ENCODE data around the gene ASAP3.
"Not testable (repeated sequence)": the region's sequence is repeated elsewhere in the genome, so short reads cannot be mapped to it uniquely, and the experiment has no call there.

The ASAP3 gene

DNA sequence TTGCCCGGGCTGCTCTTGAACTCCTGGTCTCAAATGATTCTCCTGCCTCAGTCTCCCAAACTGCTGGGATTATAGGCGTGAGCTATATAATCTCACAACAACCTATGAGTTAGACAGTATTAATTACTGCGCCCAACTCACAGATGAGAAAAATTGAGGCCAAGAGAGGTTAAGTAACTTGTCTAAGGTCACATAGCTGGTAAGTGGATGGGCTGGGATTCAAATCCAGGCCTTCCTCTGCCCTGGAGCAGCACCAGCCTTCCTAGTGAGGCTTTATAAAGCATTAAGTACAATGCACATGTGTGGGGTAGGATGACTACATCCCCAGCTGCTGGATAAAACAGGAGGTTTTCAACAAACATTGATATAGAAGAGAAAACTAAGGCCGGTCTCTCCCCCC, 31.9 kb upstream of the ASAP3 start:
- DNase-seq, result no peak

GRCh38 chr1:23514111-23514679, 30.2 kb upstream of the ASAP3 start:
- DNase-seq, result no peak

DNA sequence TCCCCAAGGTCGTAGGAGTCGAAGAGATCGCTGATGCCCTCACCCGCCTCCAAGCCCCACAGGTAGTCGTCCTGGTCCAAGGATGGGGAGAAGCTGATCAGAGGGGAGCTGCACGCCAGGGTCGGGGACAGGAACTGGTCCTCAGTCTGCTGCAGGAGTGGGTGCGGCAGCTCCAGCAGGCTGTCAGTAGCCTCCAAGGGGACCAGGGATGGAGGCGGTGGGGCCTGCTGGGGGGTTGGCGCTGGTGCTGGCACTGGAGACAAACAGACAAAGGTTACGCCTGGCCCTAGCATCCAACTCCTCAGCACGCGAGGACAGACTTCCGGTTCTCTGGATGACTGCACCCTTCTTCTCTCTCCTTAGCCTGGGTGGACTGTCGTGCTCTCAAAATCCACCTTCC, 25.9 kb upstream of the ASAP3 start:
- DNase-seq, result no peak

GRCh38 chr1:23506376-23507107, 22.6 kb upstream of the ASAP3 start:
- DNase-seq, result no peak

GRCh38 chr1:23505851-23506250, 21.9 kb upstream of the ASAP3 start:
- no peak for DNase-seq

GRCh38 chr1:23504156-23504555, 20.2 kb upstream of the ASAP3 start:
- not testable (repeated sequence) for DNase-seq

- DNase-seq, result no peak
These were observed 19.0 kb upstream of the ASAP3 start for GRCh38 chr1:23502951-23503350.

DNA sequence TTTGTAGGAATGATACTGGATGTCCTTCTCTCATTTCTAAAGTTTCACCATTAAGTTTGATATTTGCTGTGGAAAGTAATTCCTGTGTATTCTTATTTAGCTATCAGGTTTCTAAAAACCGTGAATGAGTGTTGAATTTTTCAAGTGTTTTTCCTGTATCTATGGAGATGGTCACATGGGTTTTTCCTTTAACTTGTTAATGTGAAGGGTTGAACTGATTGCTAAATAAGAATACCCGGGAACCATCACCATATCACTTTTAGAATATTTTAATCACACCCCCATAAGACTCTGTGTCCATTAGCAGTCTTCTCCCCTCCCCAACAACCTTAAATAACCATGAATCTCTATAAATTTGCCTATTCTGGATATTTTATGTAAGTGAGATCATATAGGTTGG, 16.5 kb upstream of the ASAP3 start:
- DNase-seq, result no peak

- DNase-seq, result no peak
These were observed 13.9 kb upstream of the ASAP3 start for GRCh38 chr1:23497777-23498439.

DNA sequence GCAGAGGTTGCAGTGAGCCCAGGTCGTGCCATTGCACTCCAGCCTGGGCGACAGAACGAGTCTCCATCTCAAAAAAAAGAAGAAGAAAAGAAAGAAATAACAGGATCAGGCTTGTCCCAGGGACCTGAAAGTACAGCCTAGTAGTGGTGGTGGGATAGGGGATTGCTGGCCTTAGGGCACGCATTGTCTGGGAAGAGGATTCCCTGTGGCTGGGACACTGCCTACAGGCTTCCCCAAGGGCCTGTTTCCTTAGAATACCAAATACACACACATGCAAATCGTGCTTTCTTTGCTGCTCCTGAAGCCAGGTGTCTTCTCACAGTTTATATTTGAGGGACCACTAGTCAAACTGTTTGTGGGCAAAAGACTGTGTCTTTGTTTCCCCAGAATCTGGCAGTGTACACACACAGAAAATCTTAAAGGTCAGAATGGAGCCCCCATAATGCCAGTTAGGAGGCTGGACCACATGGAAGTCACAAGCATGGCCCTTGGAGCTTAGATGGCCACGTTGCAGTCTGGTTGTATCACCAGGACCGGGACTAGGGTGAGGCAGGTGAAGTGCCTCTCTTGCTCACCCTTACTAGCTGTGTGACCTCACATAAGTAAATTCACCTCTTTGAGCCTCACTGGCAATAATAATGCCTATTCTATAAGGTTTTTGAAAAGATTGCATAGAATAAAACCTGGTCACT, 12.7 kb upstream of the ASAP3 start:
- no peak for DNase-seq

- not testable (repeated sequence) for DNase-seq
These were observed 10.9 kb upstream of the ASAP3 start for GRCh38 chr1:23494836-23495235.

DNA sequence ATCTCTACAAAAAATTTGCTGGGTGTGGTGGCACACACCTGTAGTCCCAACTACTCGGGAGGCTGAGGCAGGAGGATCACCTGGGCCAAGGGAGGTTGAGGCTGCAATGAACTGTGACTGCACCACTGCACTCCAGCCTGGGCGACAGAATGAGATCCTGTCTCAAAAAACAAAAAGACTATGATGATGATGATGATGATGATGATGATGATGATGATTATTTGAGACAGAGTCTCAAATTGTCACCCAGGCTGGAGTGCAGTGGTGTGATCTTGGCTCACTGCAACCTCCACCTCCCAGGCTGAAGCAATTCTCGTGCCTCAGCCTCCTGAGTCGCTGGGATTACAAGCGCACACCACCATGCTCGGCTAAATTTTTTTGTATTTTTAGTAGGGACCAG, 8.8 kb upstream of the ASAP3 start:
- not testable (repeated sequence) for DNase-seq

GRCh38 chr1:23492132-23492720, 8.2 kb upstream of the ASAP3 start:
- DNase-seq, result no peak

- no peak for DNase-seq
These were observed 5.9 kb upstream of the ASAP3 start for GRCh38 chr1:23489842-23490241.

GRCh38 chr1:23485002-23485332, 988 bp upstream of the ASAP3 start:
- no peak for DNase-seq

- peak in 55 of 58 donors; percentile 13 to 89 (median 77) for DNase-seq
These were observed 448 bp upstream of the ASAP3 start for GRCh38 chr1:23484253-23485001.

DNA sequence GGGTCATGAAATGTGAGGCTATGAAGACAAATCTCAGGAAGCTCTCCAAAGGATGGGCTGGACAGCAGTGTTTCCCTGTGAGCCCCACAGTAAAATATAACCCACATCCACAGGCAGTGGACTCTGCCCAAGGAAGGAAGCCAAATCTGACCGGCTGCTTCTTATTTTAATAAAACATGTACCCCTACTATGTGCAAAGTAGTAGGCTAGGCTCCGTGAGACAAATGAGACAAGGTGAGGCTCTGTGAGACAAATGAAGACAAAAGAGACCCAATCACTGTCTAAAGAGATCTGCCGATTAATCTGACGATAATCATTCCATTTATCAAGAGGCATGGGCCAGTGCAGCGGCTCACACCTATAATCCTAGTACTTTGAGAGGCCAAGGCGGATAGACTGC, 2.1 kb downstream of the ASAP3 start:
- DNase-seq, result no peak

DNA sequence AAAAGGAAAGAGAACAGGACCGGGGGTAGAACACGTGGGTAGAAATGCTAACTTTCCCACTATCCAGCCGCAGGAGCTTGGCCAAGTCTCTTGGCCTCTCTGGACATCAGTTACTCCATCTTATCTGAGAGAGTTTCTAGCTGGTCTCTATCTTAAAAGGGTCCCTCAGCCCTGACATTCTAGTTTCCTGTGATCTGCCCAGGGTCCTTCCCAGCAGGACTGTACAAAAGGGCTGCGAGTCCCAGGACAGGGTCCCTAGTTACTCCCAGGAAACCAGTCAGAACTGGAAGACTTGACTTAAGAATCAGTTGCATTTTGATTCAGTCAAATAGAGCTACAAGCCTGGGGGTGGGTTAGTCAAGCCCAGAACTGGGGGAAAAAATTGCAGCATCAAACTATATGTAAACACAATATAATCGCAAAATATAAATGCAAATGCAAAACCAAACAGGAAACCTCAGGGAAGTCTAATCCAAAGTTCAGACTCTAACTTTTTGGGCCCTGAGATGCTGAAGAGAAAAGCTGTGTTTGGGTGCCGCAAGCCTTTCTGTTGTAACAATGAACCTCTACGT, 2.9 kb downstream of the ASAP3 start:
- DNase-seq, result no peak

DNA sequence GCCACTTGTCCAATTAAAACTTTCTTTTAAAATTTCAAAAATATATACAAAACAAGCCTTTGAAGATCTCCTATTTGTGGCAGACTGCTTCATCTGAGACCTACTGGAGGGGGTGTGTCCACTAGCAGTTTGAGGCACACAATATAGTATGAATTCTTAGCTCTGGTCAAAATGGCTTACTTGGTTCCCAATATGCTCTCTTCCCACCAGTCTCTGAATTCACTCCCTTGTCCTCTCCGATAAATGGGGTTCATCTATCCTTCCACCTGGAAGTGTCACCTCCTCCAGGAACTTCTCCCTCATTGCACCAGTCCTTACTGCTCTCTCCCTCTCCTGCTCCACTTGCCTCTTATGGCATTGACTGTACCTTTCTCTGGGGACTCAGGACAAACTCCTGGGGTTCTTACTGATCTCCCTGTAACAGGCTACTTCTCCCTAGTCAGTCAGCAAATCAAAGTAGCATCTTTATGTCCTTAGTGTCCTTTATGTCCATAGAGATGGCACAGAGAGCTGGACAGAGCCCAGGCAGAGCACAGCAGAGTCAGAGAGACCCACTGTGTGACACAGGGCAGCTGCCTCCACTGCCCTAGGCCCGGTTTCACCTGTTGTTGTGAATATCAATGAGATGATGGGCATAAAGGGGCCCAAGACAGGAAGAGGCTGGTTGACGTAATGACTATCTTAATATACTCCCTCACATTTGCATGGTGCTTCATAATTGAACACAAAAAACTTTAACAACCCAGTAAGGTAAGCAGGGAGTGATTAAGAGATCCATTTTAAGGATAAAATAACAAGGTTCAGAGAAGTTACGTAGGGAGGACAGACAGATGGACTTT, 3.6 kb downstream of the ASAP3 start:
- DNase-seq, result no peak

DNA sequence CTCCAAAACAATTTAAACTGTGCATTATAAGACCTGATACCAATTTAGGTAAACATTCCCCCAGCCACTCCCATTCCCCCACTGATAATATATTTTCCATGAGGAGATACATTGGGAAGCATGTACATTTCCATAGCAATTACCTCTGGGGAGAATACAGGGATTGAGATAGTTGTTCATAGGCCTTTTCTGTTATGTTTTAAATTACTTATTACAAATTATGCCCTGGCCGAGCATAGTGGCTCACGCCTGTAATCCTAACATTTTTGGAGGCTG, 4.4 kb downstream of the ASAP3 start:
- no peak for DNase-seq
